Neutrophil (primary cell): ENCODE measurements around the gene TNFAIP6.
"Not testable (repeated sequence)": the region's sequence is repeated elsewhere in the genome, so short reads cannot be mapped to it uniquely, and the experiment has no call there.

Source experiments
- H3K27ac ChIP-seq: fragments of 200-600 bp; sonication (generic); 2 replicates; pipeline ENCODE4 v1.5.1; 2016; ENCODE audit warnings: mild to moderate bottlenecking, moderate library complexity
- H3K27me3 ChIP-seq: fragments of 200-600 bp; sonication (generic); 2 replicates; pipeline ENCODE4 v1.6.0; 2016; ENCODE audit warnings: mild to moderate bottlenecking
- H3K36me3 ChIP-seq: fragments of 200-600 bp; sonication (generic); 2 replicates; pipeline ENCODE4 v1.5.1; 2017
- H3K4me1 ChIP-seq, 2 experiments: fragments of 200-600 bp in 1 of 2; sonication (generic) in 1 of 2; 1 replicate in 1 of 2; 2 replicates in 1 of 2; pipeline versions ENCODE4 v1.5.1 to v1.6.1; 2013 to 2016; ENCODE audit warnings: low read depth in 1 of 2, low read length in 1 of 2, mild to moderate bottlenecking in 1 of 2, moderate library complexity in 1 of 2; ENCODE audit not compliant: control insufficient read depth in 1 of 2, insufficient read depth in 1 of 2
- H3K4me3 ChIP-seq, 2 experiments: fragments of 200-600 bp in 1 of 2; sonication (generic) in 1 of 2; 1 replicate in 1 of 2; 2 replicates in 1 of 2; pipeline ENCODE4 v1.5.1; 2013 to 2016; ENCODE audit warnings: low read depth in 1 of 2, low read length in 1 of 2, mild to moderate bottlenecking in 1 of 2, moderate library complexity in 1 of 2
- H3K9me3 ChIP-seq: fragments of 200-600 bp; sonication (generic); 2 replicates; pipeline ENCODE4 v1.5.1; 2016
- CTCF ChIP-seq: fragments of 200-600 bp; sonication (generic); IDR thresholded peaks from 2 replicates; pipeline ENCODE4 v1.5.1; 2016; ENCODE audit warnings: antibody characterized with exemption

TNFAIP6 gene

GRCh38 chr2:151407281-151407680, 49.9 kb downstream of the TNFAIP6 start:
- no peak overlapping the region for H3K4me3 ChIP-seq
- no peak for TF ChIP-seq CTCF
- no peaks in the 10 kb centered on the region for H3K9me3 ChIP-seq
- H3K4me1 ChIP-seq = peaks cover 19 to 20% of the 10 kb centered on the region in 2 experiments
- H3K27ac ChIP-seq = no peak overlapping the region
- H3K27me3 ChIP-seq = no peaks in the 10 kb centered on the region
- H3K36me3 ChIP-seq = peaks cover under 1% of the 10 kb centered on the region

GRCh38 chr2:151408788-151409600, 51.6 kb downstream of the TNFAIP6 start:
- H3K36me3 ChIP-seq = peaks cover 14% of the 10 kb centered on the region
- H3K4me3 ChIP-seq = peak overlapping the region; percentile 82 to 92
- H3K27me3 ChIP-seq = no peaks in the 10 kb centered on the region
- H3K9me3 ChIP-seq = no peaks in the 10 kb centered on the region
- peak overlapping the region; percentile 91 for H3K27ac ChIP-seq
- H3K4me1 ChIP-seq = peaks cover 19 to 20% of the 10 kb centered on the region in 2 experiments
- TF ChIP-seq CTCF = no peak

GRCh38 chr2:151409601-151410484, 52.5 kb downstream of the TNFAIP6 start, which contains the start of gene RIF1:
RIF1 (plus strand) TSS chr2:151409902; CDS start chr2:151410424, 522 bp downstream.
- peak; percentile 73 for TF ChIP-seq CTCF
- peaks cover 19 to 20% of the 10 kb centered on the region in 2 experiments for H3K4me1 ChIP-seq
- no peaks in the 10 kb centered on the region for H3K9me3 ChIP-seq
- H3K4me3 ChIP-seq = peak within 1 kb of the TSS; percentile 82 to 92
- H3K27ac ChIP-seq = peak within 1 kb of the TSS; percentile 91
- H3K27me3 ChIP-seq = no peaks in the 10 kb centered on the region
- H3K36me3 ChIP-seq = peaks cover 15% of the 10 kb centered on the region

- H3K27ac ChIP-seq = peak overlapping the region; percentile 91
- H3K4me1 ChIP-seq = peaks cover 19 to 20% of the 10 kb centered on the region in 2 experiments
- no peaks in the 10 kb centered on the region for H3K27me3 ChIP-seq
- no peaks in the 10 kb centered on the region for H3K9me3 ChIP-seq
- H3K36me3 ChIP-seq = peaks cover 20% of the 10 kb centered on the region
- peak overlapping the region; percentile 82 to 92 for H3K4me3 ChIP-seq
- TF ChIP-seq CTCF = no peak
Observed at GRCh38 chr2:151410485-151410834, 53.1 kb downstream of the TNFAIP6 start.

- TF ChIP-seq CTCF = no peak
- H3K4me3 ChIP-seq = no peak overlapping the region
- no peaks in the 10 kb centered on the region for H3K9me3 ChIP-seq
- no peaks in the 10 kb centered on the region for H3K27me3 ChIP-seq
- H3K27ac ChIP-seq = no peak overlapping the region
- no peaks in the 10 kb centered on the region for H3K4me1 ChIP-seq
- peaks cover 76% of the 10 kb centered on the region for H3K36me3 ChIP-seq
Observed at GRCh38 chr2:151417650-151418049, 60.3 kb downstream of the TNFAIP6 start.

GRCh38 chr2:151421681-151422080, 64.3 kb downstream of the TNFAIP6 start:
- not testable (repeated sequence) for H3K9me3 ChIP-seq, H3K27ac ChIP-seq, H3K4me1 ChIP-seq, H3K27me3 ChIP-seq, H3K4me3 ChIP-seq
- peaks cover 71% of the 10 kb centered on the region for H3K36me3 ChIP-seq
